ENCODE data around the gene HSPA1L.

The HSPA1L gene

GRCh38 chr6:31763619-31763940, 51.5 kb downstream of the HSPA1L start:
- no peak for DNase-seq (ENCODE audit: low spot score)

GRCh38 chr6:31762878-31763618, 52.0 kb downstream of the HSPA1L start:
- DNase-seq (ENCODE audit: low spot score): no peak

- DNase-seq (ENCODE audit: low spot score): no peak
Observed at GRCh38 chr6:31762356-31762755, 52.7 kb downstream of the HSPA1L start, which contains the start of gene SAPCD1. Gene SAPCD1, plus strand, starts transcription at chr6:31762656. Its CDS starts 399 bp downstream, at chr6:31763055.

- DNase-seq (ENCODE audit: low spot score): no peak
Observed at GRCh38 chr6:31761343-31761742, 53.7 kb downstream of the HSPA1L start.

- no peak for DNase-seq (ENCODE audit: low spot score)
Observed at GRCh38 chr6:31760790-31761189, 54.3 kb downstream of the HSPA1L start.
